Upper lobe of right lung (tissue), 1 donor: ENCODE measurements around the gene CKLF. TPM values are rescaled to one million over a fixed set of nuclear protein-coding genes. Genes with fewer than 3 reads are reported as not detected.

Source experiments
- ATAC-seq: fragments of 200-7000 bp; cut with Tn5 transposase; one replicate; pipeline ENCODE4 v1.9.1; 2020; ENCODE audit warnings: mild to moderate bottlenecking, moderate library complexity
- DNase-seq: peaks from one replicate; pipeline ENCODE4 v3.0.0-alpha.2; 2020
- H3K27ac ChIP-seq: fragments of 200-600 bp; one replicate; pipeline ENCODE4 v1.8.0; 2022
- H3K27me3 ChIP-seq: fragments of 200-600 bp; one replicate; pipeline ENCODE4 v1.8.0; 2022; ENCODE audit warnings: mild to moderate bottlenecking
- H3K36me3 ChIP-seq: fragments of 200-600 bp; one replicate; pipeline ENCODE4 v1.8.0; 2022
- H3K4me1 ChIP-seq: fragments of 200-600 bp; one replicate; pipeline ENCODE4 v1.8.0; 2022
- H3K4me3 ChIP-seq: fragments of 200-600 bp; one replicate; pipeline ENCODE4 v1.8.0; 2022; ENCODE audit warnings: mild to moderate bottlenecking
- H3K9me3 ChIP-seq: fragments of 200-600 bp; one replicate; pipeline ENCODE4 v1.8.0; 2022
- CTCF ChIP-seq: fragments of 200-600 bp; IDR thresholded peaks from one replicate; pipeline ENCODE4 v1.8.0; 2022; ENCODE audit warnings: antibody characterized with exemption
- intact Hi-C: fragments of 100-400 bp; cut with DNase I; formaldehyde crosslinking; loops from one replicate; pipeline ENCODE4 v1.11.0; 2022
- total RNA-seq: library from RNA; stranded (reverse); fragmentation: NEBNext Ultra II Directional; extraction: Animal tissue kit (Norgen Biotek cat#: 25700); gene quantifications from one replicate; pipeline ENCODE4 v1.2.1, GENCODE V29; 2021
- donor health status: DM: no; HTN: yes; CAD: no; lungs with severe emphysema.

The CKLF gene
- total RNA-seq, 1 donor from 2014 or later = 57.6 TPM

GRCh38 chr16:66568355-66568754 lies 16.0 kb downstream of the CKLF start:
- Histone ChIP-seq H3K27ac (no peak overlapping the region), H3K27me3 (no peaks in the 10 kb centered on the region), H3K9me3 (no peaks in the 10 kb centered on the region), H3K36me3 (peaks cover 35% of the 10 kb centered on the region), H3K4me3 (no peak overlapping the region), H3K4me1 (no peaks in the 10 kb centered on the region)
- intact Hi-C loops = no loop called here
- ATAC-seq = no peak
- no peak for DNase-seq
- no peak for TF ChIP-seq CTCF

- no peak for DNase-seq
- no peak overlapping the region for H3K4me3 ChIP-seq
- no peaks in the 10 kb centered on the region for H3K9me3 ChIP-seq
- intact Hi-C loops = no loop called here
- no peak overlapping the region for H3K27ac ChIP-seq
- no peaks in the 10 kb centered on the region for H3K27me3 ChIP-seq
- no peaks in the 10 kb centered on the region for H3K4me1 ChIP-seq
- H3K36me3 ChIP-seq = peaks cover 31% of the 10 kb centered on the region
- no peak for ATAC-seq
- TF ChIP-seq CTCF = no peak
Observed at GRCh38 chr16:66569131-66569530, 16.8 kb downstream of the CKLF start.

GRCh38 chr16:66569827-66570405 lies 17.5 kb downstream of the CKLF start:
- H3K4me1 ChIP-seq = no peaks in the 10 kb centered on the region
- H3K9me3 ChIP-seq = no peaks in the 10 kb centered on the region
- H3K27ac ChIP-seq = no peak overlapping the region
- no peaks in the 10 kb centered on the region for H3K27me3 ChIP-seq
- H3K4me3 ChIP-seq = no peak overlapping the region
- peaks cover 24% of the 10 kb centered on the region for H3K36me3 ChIP-seq
- no peak for TF ChIP-seq CTCF
- intact Hi-C loops = no loop called here
- ATAC-seq = peak; percentile 63
- no peak for DNase-seq

GRCh38 chr16:66572356-66572755 lies 20.0 kb downstream of the CKLF start:
- peaks cover under 1% of the 10 kb centered on the region for H3K36me3 ChIP-seq
- no peak overlapping the region for H3K4me3 ChIP-seq
- no peaks in the 10 kb centered on the region for H3K4me1 ChIP-seq
- no peak for TF ChIP-seq CTCF
- DNase-seq = no peak
- H3K9me3 ChIP-seq = no peaks in the 10 kb centered on the region
- H3K27me3 ChIP-seq = no peaks in the 10 kb centered on the region
- peak; percentile 11 for ATAC-seq
- intact Hi-C loops = no loop called here
- H3K27ac ChIP-seq = no peak overlapping the region

GRCh38 chr16:66574081-66574480 lies 21.7 kb downstream of the CKLF start:
- TF ChIP-seq CTCF = no peak
- intact Hi-C loops = no loop called here
- Histone ChIP-seq H3K36me3 (no peaks in the 10 kb centered on the region), H3K27ac (no peak overlapping the region), H3K27me3 (no peaks in the 10 kb centered on the region), H3K9me3 (no peaks in the 10 kb centered on the region), H3K4me3 (no peak overlapping the region), H3K4me1 (peaks cover 6% of the 10 kb centered on the region)
- DNase-seq (no peak), ATAC-seq (peak; percentile 22)

GRCh38 chr16:66574531-66574930 lies 22.2 kb downstream of the CKLF start:
- no peak overlapping the region for H3K4me3 ChIP-seq
- no peak overlapping the region for H3K27ac ChIP-seq
- ATAC-seq = no peak
- no peaks in the 10 kb centered on the region for H3K9me3 ChIP-seq
- no peak for DNase-seq
- H3K27me3 ChIP-seq = no peaks in the 10 kb centered on the region
- H3K4me1 ChIP-seq = peaks cover 10% of the 10 kb centered on the region
- no peak for TF ChIP-seq CTCF
- intact Hi-C loops = no loop called here
- no peaks in the 10 kb centered on the region for H3K36me3 ChIP-seq
